Psoas muscle (tissue), 8 donors: ENCODE measurements around the gene SLCO2A1. TPM values are rescaled to one million over a fixed set of nuclear protein-coding genes. Genes with fewer than 3 reads are reported as not detected.

Source experiments
- ATAC-seq, 4 donors: fragments of 200-7000 bp; cut with Tn5 transposase; one replicate each; pipeline ENCODE4 v1.9.1; 2020; ENCODE audit warnings: moderate library complexity in 3 of 4, mild to moderate bottlenecking in 2 of 4
- DNase-seq, 2 donors: peaks; one replicate each; pipeline ENCODE4 v3.0.0-alpha.2; 2020
- H3K27ac ChIP-seq: fragments of 200-600 bp; one replicate; pipeline ENCODE4 v1.8.0; 2022
- H3K27me3 ChIP-seq, 3 donors: fragments of 200-600 bp in 1 of 3; one replicate each; pipeline versions ENCODE4 v1.6.1 to v1.8.0; 2013 to 2022; ENCODE audit warnings: low read length in 2 of 3, mild to moderate bottlenecking in 2 of 3, moderate library complexity in 1 of 3; ENCODE audit not compliant: insufficient read depth in 3 of 3
- H3K36me3 ChIP-seq, 2 donors: fragments of 200-600 bp in 1 of 2; one replicate each; pipeline versions ENCODE4 v1.6.1 to v1.8.0; 2013 to 2022; ENCODE audit warnings: low read depth in 1 of 2, mild to moderate bottlenecking in 1 of 2, moderate library complexity in 1 of 2; ENCODE audit not compliant: insufficient read depth in 1 of 2
- H3K4me1 ChIP-seq: fragments of 200-600 bp; one replicate; pipeline ENCODE4 v1.8.0; 2022
- H3K4me3 ChIP-seq: fragments of 200-600 bp; one replicate; pipeline ENCODE4 v1.8.0; 2022; ENCODE audit warnings: mild to moderate bottlenecking
- H3K9me3 ChIP-seq: fragments of 200-600 bp; one replicate; pipeline ENCODE4 v1.8.0; 2022
- WGBS, 3 donors: extraction: QIAGEN DNeasy Blood & Tissue Kit; methylation state at CpG; one replicate each; pipeline versions ENCODE4 v1.1.6 to v1.1.7; 2013; 5-methylcytosine and 5-hydroxymethylcytosine counted together
- intact Hi-C, 2 donors: fragments of 100-400 bp; cut with DNase I; formaldehyde crosslinking; loops; one replicate each; pipeline versions ENCODE4 v1.11.0 to v1.14.2; 2022
- polyA plus RNA-seq, 3 donors: library from polyadenylated mRNA; stranded (reverse); fragments of 200-250 nt; gene quantifications; one replicate each; pipeline ENCODE4 v1.2.3, GENCODE V29; 2013
- total RNA-seq, 4 donors: library from RNA; stranded (reverse); fragmentation: NEBNext Ultra II Directional in 2 of 4; extraction: Animal tissue kit (Norgen Biotek cat#: 25700) in 2 of 4; gene quantifications; one replicate each; pipeline versions ENCODE4 v1.2.1 to v1.2.4, GENCODE V29; 2021 to 2023
- TF ChIP-seq, protein P1 (sequence below): fragments of 200-600 bp; IDR thresholded peaks from one replicate; pipeline ENCODE4 v1.8.0; 2022; ENCODE audit warnings: antibody characterized with exemption
- donor health status: healthy with polysubstance abuse.
- donor health status: DM: no; HTN: no; CAD: no; lungs with moderate emphysema.
- donor health status: Bipolar disorder and iron deficiency.
- donor health status: healthy.
- donor health status: DM: yes; HTN: yes; CAD: no.
- donor health status: DM: no; HTN: no; CAD: no.
- donor health status: DM: no; HTN: no; CAD: no.
- donor health status: DM: yes; HTN: yes; CAD: no.

SLCO2A1 gene
- total and polyA plus RNA-seq, 7 donors: 0.72 to 5.2 (median 3.7) TPM

DNA sequence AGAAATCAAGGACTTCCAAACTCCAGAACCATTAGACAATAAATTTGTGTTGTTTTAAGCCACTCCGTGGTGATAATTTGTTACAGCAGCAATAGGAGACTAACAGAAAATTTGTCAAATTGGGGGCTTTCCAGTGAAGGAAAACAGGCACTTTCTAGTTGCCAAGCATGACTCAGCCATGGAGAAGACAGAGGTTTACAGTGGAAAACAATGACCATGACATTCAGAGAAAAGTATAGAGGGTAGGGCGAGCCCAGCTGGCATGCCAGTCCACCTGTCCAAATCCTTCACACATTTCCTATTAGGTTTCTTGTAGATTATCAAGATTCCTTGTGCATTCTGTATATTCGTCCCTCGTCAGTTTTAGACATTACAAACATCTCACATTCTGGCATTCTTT is 24.9 kb downstream of the SLCO2A1 start:
- Histone ChIP-seq H3K9me3 (peaks cover 7% of the 10 kb centered on the region), H3K27ac (no peak overlapping the region), H3K36me3 (no peaks in the 10 kb centered on the region), H3K27me3 (no peaks in the 10 kb centered on the region), H3K4me1 (no peaks in the 10 kb centered on the region), H3K4me3 (no peak overlapping the region)
- WGBS, 3 donors: 34 to 46% (median 42%) methylated on average over 4 of the region's 4 CpGs
- TF ChIP-seq, protein P1, sequence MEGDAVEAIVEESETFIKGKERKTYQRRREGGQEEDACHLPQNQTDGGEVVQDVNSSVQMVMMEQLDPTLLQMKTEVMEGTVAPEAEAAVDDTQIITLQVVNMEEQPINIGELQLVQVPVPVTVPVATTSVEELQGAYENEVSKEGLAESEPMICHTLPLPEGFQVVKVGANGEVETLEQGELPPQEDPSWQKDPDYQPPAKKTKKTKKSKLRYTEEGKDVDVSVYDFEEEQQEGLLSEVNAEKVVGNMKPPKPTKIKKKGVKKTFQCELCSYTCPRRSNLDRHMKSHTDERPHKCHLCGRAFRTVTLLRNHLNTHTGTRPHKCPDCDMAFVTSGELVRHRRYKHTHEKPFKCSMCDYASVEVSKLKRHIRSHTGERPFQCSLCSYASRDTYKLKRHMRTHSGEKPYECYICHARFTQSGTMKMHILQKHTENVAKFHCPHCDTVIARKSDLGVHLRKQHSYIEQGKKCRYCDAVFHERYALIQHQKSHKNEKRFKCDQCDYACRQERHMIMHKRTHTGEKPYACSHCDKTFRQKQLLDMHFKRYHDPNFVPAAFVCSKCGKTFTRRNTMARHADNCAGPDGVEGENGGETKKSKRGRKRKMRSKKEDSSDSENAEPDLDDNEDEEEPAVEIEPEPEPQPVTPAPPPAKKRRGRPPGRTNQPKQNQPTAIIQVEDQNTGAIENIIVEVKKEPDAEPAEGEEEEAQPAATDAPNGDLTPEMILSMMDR: no peak
- DNase-seq (no peak), ATAC-seq (no peak)
- intact Hi-C loops: no loop called here

DNA sequence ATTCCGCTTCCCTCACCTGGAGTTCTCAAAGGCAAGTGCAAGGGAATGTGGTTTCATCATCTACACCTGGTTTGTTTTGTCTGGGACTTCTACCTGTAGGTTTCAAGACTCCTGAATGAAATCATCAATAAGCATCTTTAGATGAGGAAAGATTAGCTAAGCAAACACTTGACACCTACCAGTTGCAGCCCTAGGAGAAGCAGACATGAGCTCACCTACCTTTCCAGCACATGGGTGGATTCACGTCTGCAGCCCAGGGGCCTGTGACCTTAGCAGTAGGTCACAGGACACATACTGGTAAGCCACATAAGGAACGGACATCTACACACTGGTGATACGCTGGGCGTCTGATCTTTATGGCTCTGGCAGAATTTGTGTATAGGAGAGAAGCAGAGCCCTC is 26.7 kb downstream of the SLCO2A1 start:
- TF ChIP-seq, protein P1: no peak
- Histone ChIP-seq H3K4me1 (no peaks in the 10 kb centered on the region), H3K9me3 (peaks cover 7% of the 10 kb centered on the region), H3K27me3 (no peaks in the 10 kb centered on the region), H3K36me3 (no peaks in the 10 kb centered on the region), H3K4me3 (no peak overlapping the region), H3K27ac (no peak overlapping the region)
- intact Hi-C loops: no loop called here
- WGBS, 3 donors: 95 to 96% (median 96%) methylated on average over 5 of the region's 5 CpGs
- ATAC-seq (no peak), DNase-seq (no peak)

DNA sequence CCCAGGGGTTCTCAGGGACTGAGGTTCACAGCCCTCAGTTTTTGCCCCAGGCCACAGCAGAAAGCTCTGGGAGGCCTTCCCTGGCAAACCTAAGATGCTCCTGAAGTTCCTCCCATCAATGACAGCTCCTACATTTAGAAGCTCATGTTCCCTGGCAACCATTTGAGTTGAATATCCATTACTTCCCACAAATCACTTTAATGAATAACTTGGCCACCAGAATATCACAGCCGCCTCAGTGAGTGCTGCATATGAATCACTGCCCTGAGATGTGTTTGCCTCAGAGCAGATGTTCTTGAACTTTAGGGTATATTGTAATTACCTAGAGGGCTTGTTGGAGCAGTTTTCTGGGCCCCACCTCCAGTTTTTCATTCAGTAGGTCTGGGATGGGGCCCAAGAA is 27.4 kb downstream of the SLCO2A1 start:
- Histone ChIP-seq H3K27me3 (no peaks in the 10 kb centered on the region), H3K27ac (no peak overlapping the region), H3K9me3 (peaks cover 7% of the 10 kb centered on the region), H3K4me3 (no peak overlapping the region), H3K36me3 (no peaks in the 10 kb centered on the region), H3K4me1 (no peaks in the 10 kb centered on the region)
- ATAC-seq (no peak), DNase-seq (no peak)
- intact Hi-C loops: no loop called here
- WGBS, 3 donors: 22 to 72% (median 26%) methylated on average over 1 of the region's 1 CpG
- TF ChIP-seq, protein P1: no peak

DNA sequence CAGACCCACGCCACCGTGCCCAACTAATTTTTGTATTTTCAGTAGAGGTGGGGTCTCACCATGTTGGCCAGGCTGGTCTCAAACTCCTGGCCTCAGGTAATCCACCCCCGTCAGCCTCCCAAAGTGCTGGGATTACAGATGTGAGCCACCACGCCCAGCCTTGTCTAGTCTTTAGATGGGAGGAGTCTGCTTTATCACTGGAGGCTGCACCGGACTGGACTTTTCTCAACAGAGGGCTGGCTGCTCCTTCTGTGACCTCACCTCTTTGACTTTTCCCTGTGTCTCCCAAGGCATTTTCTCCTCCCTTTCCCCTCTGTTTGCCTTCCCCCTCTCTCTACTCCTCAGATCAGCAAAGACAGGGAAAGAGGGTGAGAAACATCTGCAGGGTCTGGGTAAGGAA is 28.5 kb downstream of the SLCO2A1 start:
- intact Hi-C loops: no loop called here
- no peak overlapping the region for H3K27ac ChIP-seq
- no peaks in the 10 kb centered on the region for H3K27me3 ChIP-seq
- DNase-seq (no peak), ATAC-seq (no peak)
- WGBS, 3 donors: 89 to 92% (median 90%) methylated on average over 5 of the region's 5 CpGs
- H3K9me3 ChIP-seq: peaks cover 7% of the 10 kb centered on the region
- TF ChIP-seq, protein P1: no peak
- no peaks in the 10 kb centered on the region for H3K36me3 ChIP-seq
- H3K4me3 ChIP-seq: no peak overlapping the region
- no peaks in the 10 kb centered on the region for H3K4me1 ChIP-seq

DNA sequence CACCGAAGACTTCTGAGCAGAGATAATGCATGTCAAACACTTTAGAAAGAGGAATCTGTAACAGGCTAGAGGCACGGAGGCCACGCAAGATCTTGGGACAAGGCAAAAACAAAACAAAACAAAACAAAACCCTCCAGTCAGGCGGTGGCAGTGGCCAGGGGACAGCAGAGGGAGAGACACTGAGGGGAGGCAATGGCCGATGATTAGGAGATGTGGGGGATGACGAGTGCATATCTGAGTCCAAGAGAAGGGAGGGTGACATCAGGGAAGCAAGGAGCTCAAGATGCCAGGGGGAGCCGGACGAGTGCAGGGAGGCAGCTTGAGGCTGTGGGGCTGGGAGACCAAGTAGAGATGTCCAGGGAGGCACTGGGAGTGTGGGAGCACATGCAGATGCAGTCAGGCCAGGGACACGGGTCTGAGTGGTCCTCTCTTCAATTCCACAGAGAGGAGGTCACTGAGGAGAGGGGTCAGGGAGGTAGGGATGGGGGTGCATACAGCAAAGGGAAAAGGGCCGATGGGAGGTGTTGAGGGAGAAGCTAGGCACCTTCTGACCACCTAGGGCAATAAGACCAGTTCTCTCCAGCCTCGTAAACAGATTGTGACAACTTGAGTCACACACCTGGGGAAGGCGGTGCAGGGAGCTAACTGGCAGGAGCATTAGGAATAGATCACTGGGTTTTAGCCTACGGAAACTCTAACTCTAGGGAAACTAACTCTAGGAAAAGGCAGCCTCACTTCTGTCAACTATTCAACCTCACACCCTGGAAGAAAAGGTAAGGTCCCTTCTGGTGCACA is 29.6 kb downstream of the SLCO2A1 start:
- TF ChIP-seq, protein P1: no peak
- DNase-seq (no peak), ATAC-seq (no peak)
- H3K27ac ChIP-seq: no peak overlapping the region
- H3K36me3 ChIP-seq: no peaks in the 10 kb centered on the region
- H3K9me3 ChIP-seq: peaks cover 7% of the 10 kb centered on the region
- no peaks in the 10 kb centered on the region for H3K4me1 ChIP-seq
- 87 to 88% (median 88%) methylated on average over 13 of the region's 13 CpGs for WGBS, 3 donors
- H3K4me3 ChIP-seq: no peak overlapping the region
- no peaks in the 10 kb centered on the region for H3K27me3 ChIP-seq
- intact Hi-C loops: no loop called here
